ENCODE results near the gene COX6A2. TPM values are rescaled to one million over a fixed set of nuclear protein-coding genes. Genes with fewer than 3 reads are reported as not detected.

COX6A2 gene
- total and polyA plus RNA-seq, 2 donors (not counting 1 experiment from before 2014, with no cell fraction given) = not detected

GRCh38 chr16:31464781-31465260 lies 36.7 kb upstream of the COX6A2 start:
- Histone ChIP-seq H3K4me1 (ENCODE audit: control insufficient read depth, extremely low read depth, insufficient read depth, low read length) (peaks cover 5% of the 10 kb centered on the region), H3K27ac (ENCODE audit: insufficient read depth, low read length) (no peak overlapping the region), H3K9me3 (ENCODE audit: control insufficient read depth, insufficient read depth, low read depth, low read length) (no peaks in the 10 kb centered on the region), H3K79me2 (ENCODE audit: control insufficient read depth, insufficient read depth, low read length) (no peaks in the 10 kb centered on the region), H3K4me2 (ENCODE audit: extremely low read depth, insufficient read depth, low read length) (no peak overlapping the region), H4K20me1 (ENCODE audit: control insufficient read depth, extremely low read depth, insufficient read depth, low read length) (no peaks in the 10 kb centered on the region), H2AFZ (ENCODE audit: low read length) (no peak overlapping the region), H3K27me3 (ENCODE audit: control insufficient read depth, insufficient read depth, low read length) (no peaks in the 10 kb centered on the region), H3K4me3 (replicated peaks in 1 of 4; ENCODE audit: control extremely low read depth in 1 of 4, insufficient read depth in 1 of 4, low read depth in 3 of 4, low read length in 4 of 4) (no peak overlapping the region), H3K9ac (ENCODE audit: insufficient read depth, low read length) (no peak overlapping the region), H3K36me3 (ENCODE audit: control insufficient read depth, insufficient read depth, low read length) (peaks cover 22% of the 10 kb centered on the region)
- TF ChIP-seq EZH2 (IDR thresholded peaks at IDR 0.05; ENCODE audit: low read length, missing control alignments) (no peak), CTCF (conservative IDR thresholded peaks at IDR 0.05 in 1 of 2, IDR thresholded peaks at IDR 0.05 in 1 of 2; ENCODE audit: low read depth in 1 of 2, low read length in 2 of 2) (no peak)
- DNase-seq (ENCODE audit: low read depth in 2 of 2) = no peak

GRCh38 chr16:31464348-31464769 lies 36.2 kb upstream of the COX6A2 start:
- no peak overlapping the region for H3K27ac ChIP-seq (ENCODE audit: insufficient read depth, low read length)
- H3K36me3 ChIP-seq (ENCODE audit: control insufficient read depth, insufficient read depth, low read length) = peaks cover 22% of the 10 kb centered on the region
- H3K4me1 ChIP-seq (ENCODE audit: control insufficient read depth, extremely low read depth, insufficient read depth, low read length) = peaks cover 5% of the 10 kb centered on the region
- H2AFZ ChIP-seq (ENCODE audit: low read length) = no peak overlapping the region
- no peak overlapping the region for H3K9ac ChIP-seq (ENCODE audit: insufficient read depth, low read length)
- TF ChIP-seq CTCF (conservative IDR thresholded peaks at IDR 0.05 in 1 of 2, IDR thresholded peaks at IDR 0.05 in 1 of 2; ENCODE audit: low read depth in 1 of 2, low read length in 2 of 2) (no peak), EZH2 (IDR thresholded peaks at IDR 0.05; ENCODE audit: low read length, missing control alignments) (no peak)
- H4K20me1 ChIP-seq (ENCODE audit: control insufficient read depth, extremely low read depth, insufficient read depth, low read length) = no peaks in the 10 kb centered on the region
- no peak overlapping the region for H3K4me2 ChIP-seq (ENCODE audit: extremely low read depth, insufficient read depth, low read length)
- no peaks in the 10 kb centered on the region for H3K9me3 ChIP-seq (ENCODE audit: control insufficient read depth, insufficient read depth, low read depth, low read length)
- H3K79me2 ChIP-seq (ENCODE audit: control insufficient read depth, insufficient read depth, low read length) = no peaks in the 10 kb centered on the region
- no peak for DNase-seq (ENCODE audit: low read depth in 2 of 2)
- no peak overlapping the region for H3K4me3 ChIP-seq (replicated peaks in 1 of 4; ENCODE audit: control extremely low read depth in 1 of 4, insufficient read depth in 1 of 4, low read depth in 3 of 4, low read length in 4 of 4)
- H3K27me3 ChIP-seq (ENCODE audit: control insufficient read depth, insufficient read depth, low read length) = no peaks in the 10 kb centered on the region

- Histone ChIP-seq H3K4me3 (replicated peaks in 1 of 4; ENCODE audit: control extremely low read depth in 1 of 4, insufficient read depth in 1 of 4, low read depth in 3 of 4, low read length in 4 of 4) (no peak overlapping the region), H3K27me3 (ENCODE audit: control insufficient read depth, insufficient read depth, low read length) (no peaks in the 10 kb centered on the region), H3K4me2 (ENCODE audit: extremely low read depth, insufficient read depth, low read length) (no peak overlapping the region), H3K36me3 (ENCODE audit: control insufficient read depth, insufficient read depth, low read length) (peaks cover 22% of the 10 kb centered on the region), H3K27ac (ENCODE audit: insufficient read depth, low read length) (no peak overlapping the region), H3K79me2 (ENCODE audit: control insufficient read depth, insufficient read depth, low read length) (peaks cover 13% of the 10 kb centered on the region), H3K4me1 (ENCODE audit: control insufficient read depth, extremely low read depth, insufficient read depth, low read length) (peaks cover 8% of the 10 kb centered on the region), H3K9ac (ENCODE audit: insufficient read depth, low read length) (no peak overlapping the region), H4K20me1 (ENCODE audit: control insufficient read depth, extremely low read depth, insufficient read depth, low read length) (no peaks in the 10 kb centered on the region), H3K9me3 (ENCODE audit: control insufficient read depth, insufficient read depth, low read depth, low read length) (no peaks in the 10 kb centered on the region), H2AFZ (ENCODE audit: low read length) (no peak overlapping the region)
- no peak for TF ChIP-seq EZH2 (IDR thresholded peaks at IDR 0.05; ENCODE audit: low read length, missing control alignments)
- no peak for TF ChIP-seq CTCF (conservative IDR thresholded peaks at IDR 0.05 in 1 of 2, IDR thresholded peaks at IDR 0.05 in 1 of 2; ENCODE audit: low read depth in 1 of 2, low read length in 2 of 2)
- no peak for DNase-seq (ENCODE audit: low read depth in 2 of 2)
Measured at GRCh38 chr16:31461921-31462804, 34.0 kb upstream of the COX6A2 start.

Data from fibroblast of lung (primary cell).